PC-3 (cell line): ENCODE measurements around the gene GRSF1.

Experiments used
- EZH2 ChIP-seq: fragments of 300-600 bp; sonication (generic); IDR thresholded peaks from one replicate; pipeline ENCODE4 v1.6.1; 2017; ENCODE audit warnings: antibody characterized with exemption, mild to moderate bottlenecking, low read length; ENCODE audit not compliant: unreplicated experiment
- TF ChIP-seq, protein P1 (sequence below): fragments of 300-600 bp; sonication (generic); conservative IDR thresholded peaks from 2 replicates; pipeline ENCODE4 v1.5.1; 2017; ENCODE audit warnings: antibody characterized with exemption, low read depth, mild to moderate bottlenecking, low read length

DNA sequence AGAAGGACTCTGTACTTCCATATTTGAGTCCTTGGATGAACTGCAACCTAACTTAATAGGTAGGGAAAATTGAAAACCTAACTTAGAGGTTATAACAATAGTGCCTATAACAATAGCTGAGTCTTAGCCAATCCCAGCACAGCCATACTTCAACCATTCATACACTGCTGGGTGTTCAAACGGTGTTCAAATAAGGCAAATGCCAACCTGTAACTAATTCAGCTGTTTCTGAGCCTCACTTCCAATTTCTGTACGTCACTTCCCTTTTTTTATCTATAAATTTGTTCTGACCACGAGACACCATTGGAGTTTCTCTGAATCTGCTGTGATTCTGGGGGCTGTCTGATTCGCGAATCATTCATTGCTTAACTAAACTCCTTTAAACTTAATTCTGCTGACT, 9.6 kb upstream of the GRSF1 start:
- TF ChIP-seq, protein P1, sequence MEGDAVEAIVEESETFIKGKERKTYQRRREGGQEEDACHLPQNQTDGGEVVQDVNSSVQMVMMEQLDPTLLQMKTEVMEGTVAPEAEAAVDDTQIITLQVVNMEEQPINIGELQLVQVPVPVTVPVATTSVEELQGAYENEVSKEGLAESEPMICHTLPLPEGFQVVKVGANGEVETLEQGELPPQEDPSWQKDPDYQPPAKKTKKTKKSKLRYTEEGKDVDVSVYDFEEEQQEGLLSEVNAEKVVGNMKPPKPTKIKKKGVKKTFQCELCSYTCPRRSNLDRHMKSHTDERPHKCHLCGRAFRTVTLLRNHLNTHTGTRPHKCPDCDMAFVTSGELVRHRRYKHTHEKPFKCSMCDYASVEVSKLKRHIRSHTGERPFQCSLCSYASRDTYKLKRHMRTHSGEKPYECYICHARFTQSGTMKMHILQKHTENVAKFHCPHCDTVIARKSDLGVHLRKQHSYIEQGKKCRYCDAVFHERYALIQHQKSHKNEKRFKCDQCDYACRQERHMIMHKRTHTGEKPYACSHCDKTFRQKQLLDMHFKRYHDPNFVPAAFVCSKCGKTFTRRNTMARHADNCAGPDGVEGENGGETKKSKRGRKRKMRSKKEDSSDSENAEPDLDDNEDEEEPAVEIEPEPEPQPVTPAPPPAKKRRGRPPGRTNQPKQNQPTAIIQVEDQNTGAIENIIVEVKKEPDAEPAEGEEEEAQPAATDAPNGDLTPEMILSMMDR: no peak
- no peak for TF ChIP-seq EZH2
